ENCODE measurements around the gene RNF207. TPM values are rescaled to one million over a fixed set of nuclear protein-coding genes. Genes with fewer than 3 reads are reported as not detected.

Gene RNF207
- total RNA-seq, 1 donor from 2014 or later: 3.1 TPM

DNA sequence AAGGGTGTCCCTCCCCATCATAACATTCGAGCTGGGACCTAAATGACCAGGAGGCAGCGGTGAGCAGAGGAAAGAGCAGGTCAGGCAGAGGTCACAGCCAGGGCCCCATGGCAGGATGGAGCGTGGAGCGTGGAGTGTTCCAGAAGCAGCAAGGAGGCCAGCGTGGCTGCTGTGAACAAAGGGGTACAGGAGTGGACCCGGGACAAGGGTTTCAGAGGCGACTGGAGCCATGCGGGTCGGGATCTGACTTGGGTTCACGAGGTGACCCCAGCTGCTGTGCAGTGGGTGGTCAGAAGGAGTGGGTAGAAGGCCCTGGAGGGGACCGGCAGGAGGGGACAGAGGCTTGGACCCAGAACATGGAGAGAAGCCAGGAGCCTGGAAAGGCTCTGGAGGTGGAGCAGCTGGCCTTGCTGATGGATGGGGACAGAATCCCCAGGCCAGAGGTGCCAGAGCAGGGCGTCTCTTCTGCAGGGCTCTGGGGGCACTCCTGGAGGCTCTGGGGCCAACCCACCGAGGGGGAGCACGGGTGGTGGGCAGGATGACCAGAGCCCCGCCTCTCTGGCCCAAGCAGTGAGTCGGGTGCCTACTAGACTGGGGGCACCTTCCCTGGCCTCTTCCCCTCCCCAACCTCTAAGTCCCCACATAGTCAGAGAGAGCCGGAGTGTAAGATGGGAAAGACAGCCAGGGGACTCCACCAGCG lies 28.1 kb upstream of the RNF207 start:
- Histone ChIP-seq H3F3A (ENCODE audit: low read depth) (peaks cover 22% of the 10 kb centered on the region), H3K4me1 (peaks cover 21% of the 10 kb centered on the region), H3K9ac (no peak overlapping the region), H3K36me3 (no peaks in the 10 kb centered on the region), H3K27ac (no peak overlapping the region), H3K27me3 (peaks cover 81% of the 10 kb centered on the region), H3K9me3 (ENCODE audit: low read depth) (no peaks in the 10 kb centered on the region), H2AFZ (replicated peaks) (no peak overlapping the region), H4K20me1 (ENCODE audit: low read depth) (peaks cover 46% of the 10 kb centered on the region), H3K79me2 (ENCODE audit: low read depth) (no peaks in the 10 kb centered on the region), H3K4me3 (no peak overlapping the region), H3K4me2 (no peak overlapping the region)
- H3K27me3 Mint-ChIP-seq (ENCODE audit: insufficient read depth, low read depth): peaks cover 43% of the 10 kb centered on the region
- no peak for TF ChIP-seq EZH2 (IDR thresholded peaks at IDR 0.05)
- TF ChIP-seq EZH2phosphoT487 (IDR thresholded peaks at IDR 0.05): no peak
- no peak for DNase-seq (ENCODE audit: low spot score)
- no peaks in the 10 kb centered on the region for H3K36me3 Mint-ChIP-seq
- peaks cover 14% of the 10 kb centered on the region for H3K4me1 Mint-ChIP-seq
- H3K27ac Mint-ChIP-seq: no peak overlapping the region
- no peaks in the 10 kb centered on the region for H3K9me3 Mint-ChIP-seq
- H3K4me3 Mint-ChIP-seq: peak overlapping the region; percentile 67

DNA sequence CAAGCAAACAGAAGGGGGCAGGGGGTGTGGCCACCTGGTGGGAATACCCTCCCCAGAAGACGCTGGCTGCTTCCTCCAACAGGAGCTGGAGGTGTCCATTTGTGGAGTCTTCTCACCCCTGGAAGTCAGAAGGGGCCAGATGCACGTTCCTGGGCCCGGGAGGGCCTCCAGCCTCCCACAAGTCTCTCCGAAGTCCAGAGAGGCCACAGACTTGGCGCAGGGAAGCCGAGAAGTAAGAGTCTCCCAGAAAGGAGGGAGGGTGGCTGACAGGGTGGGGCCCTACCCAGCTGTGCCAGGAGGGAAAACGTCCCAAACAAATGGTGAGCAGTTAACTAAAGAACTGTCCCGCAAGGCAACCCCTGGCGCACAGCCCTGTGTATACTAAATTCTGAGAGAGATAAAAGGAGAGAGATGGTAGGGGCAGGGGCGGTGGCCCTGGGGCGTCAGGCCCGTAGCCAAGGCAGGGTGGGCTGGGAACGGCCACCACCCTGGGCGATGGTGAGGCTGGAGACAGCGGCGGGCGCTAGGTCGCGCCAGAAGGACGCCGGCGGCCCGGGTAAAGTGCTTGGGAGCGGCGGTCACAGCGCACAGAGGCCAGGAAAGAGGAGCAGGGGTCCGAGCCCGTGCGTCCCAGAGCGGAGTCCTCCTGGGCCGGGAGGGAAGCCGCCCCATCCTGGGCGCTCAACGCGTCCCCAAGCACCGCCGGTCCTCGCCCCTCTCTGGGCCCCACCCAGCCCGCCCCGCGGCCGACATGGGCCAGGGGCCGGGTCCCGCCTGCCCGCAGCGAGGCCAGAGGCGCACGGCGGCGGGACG lies 27.0 kb upstream of the RNF207 start:
- Mint-ChIP-seq H3K27ac (no peak overlapping the region), H3K27me3 (ENCODE audit: insufficient read depth, low read depth) (peaks cover 48% of the 10 kb centered on the region), H3K9me3 (no peaks in the 10 kb centered on the region), H3K36me3 (no peaks in the 10 kb centered on the region), H3K4me1 (peaks cover 14% of the 10 kb centered on the region), H3K4me3 (peak overlapping the region; percentile 71)
- Histone ChIP-seq H3K79me2 (ENCODE audit: low read depth) (no peaks in the 10 kb centered on the region), H3K4me2 (peak overlapping the region; percentile 73), H3K27ac (no peak overlapping the region), H3K4me1 (peaks cover 21% of the 10 kb centered on the region), H3K4me3 (peak overlapping the region; percentile 36), H3F3A (ENCODE audit: low read depth) (peaks cover 28% of the 10 kb centered on the region), H3K9me3 (ENCODE audit: low read depth) (no peaks in the 10 kb centered on the region), H4K20me1 (ENCODE audit: low read depth) (peaks cover 57% of the 10 kb centered on the region), H3K27me3 (peaks cover 84% of the 10 kb centered on the region), H2AFZ (replicated peaks) (no peak overlapping the region), H3K9ac (no peak overlapping the region), H3K36me3 (no peaks in the 10 kb centered on the region)
- DNase-seq (ENCODE audit: low spot score): peak; percentile 60
- TF ChIP-seq EZH2phosphoT487 (IDR thresholded peaks at IDR 0.05) (peak; percentile 88), EZH2 (IDR thresholded peaks at IDR 0.05) (peak; percentile 97)
- TF ChIP-seq, protein P1, sequence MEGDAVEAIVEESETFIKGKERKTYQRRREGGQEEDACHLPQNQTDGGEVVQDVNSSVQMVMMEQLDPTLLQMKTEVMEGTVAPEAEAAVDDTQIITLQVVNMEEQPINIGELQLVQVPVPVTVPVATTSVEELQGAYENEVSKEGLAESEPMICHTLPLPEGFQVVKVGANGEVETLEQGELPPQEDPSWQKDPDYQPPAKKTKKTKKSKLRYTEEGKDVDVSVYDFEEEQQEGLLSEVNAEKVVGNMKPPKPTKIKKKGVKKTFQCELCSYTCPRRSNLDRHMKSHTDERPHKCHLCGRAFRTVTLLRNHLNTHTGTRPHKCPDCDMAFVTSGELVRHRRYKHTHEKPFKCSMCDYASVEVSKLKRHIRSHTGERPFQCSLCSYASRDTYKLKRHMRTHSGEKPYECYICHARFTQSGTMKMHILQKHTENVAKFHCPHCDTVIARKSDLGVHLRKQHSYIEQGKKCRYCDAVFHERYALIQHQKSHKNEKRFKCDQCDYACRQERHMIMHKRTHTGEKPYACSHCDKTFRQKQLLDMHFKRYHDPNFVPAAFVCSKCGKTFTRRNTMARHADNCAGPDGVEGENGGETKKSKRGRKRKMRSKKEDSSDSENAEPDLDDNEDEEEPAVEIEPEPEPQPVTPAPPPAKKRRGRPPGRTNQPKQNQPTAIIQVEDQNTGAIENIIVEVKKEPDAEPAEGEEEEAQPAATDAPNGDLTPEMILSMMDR (IDR thresholded peaks at IDR 0.05): peak; percentile 16

DNA sequence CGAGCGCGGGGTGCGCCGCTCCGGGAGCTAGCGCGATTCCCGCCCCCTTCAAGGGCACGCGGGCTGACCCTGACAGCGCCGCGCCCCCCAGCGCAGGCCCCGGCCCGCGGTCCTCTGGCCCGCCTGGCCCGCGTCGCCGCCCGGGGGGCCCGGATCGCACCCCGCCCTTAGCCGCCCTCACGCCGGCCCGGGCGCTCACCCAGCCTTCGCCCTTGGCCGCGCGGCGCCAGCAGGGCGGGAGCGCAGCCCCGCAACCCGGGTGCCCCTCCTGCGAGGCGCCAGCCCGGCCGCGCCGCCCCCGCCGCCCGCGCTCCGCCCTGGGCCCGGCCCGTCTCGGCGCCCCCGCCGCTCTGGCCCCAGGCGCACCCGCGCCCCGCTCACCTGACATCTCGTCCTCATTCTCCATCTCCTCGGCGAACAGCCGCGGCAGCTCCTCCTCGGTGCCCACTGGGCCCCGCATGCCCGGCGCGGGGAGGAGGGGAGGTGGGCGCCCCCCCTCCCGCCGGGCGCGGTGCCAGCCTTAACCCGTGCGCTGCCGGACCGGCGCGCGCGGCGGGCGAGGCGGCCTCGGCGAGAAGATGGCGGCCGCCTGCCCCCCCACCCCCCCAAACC lies 26.2 kb upstream of the RNF207 start:
- H3K27me3 Mint-ChIP-seq (ENCODE audit: insufficient read depth, low read depth): peaks cover 48% of the 10 kb centered on the region

More for the DNA sequence above, 26.2 kb upstream of the RNF207 start:
- H3K4me1 Mint-ChIP-seq: peaks cover 14% of the 10 kb centered on the region
- DNase-seq (ENCODE audit: low spot score): peak; percentile 37
- peaks cover 1% of the 10 kb centered on the region for H3K36me3 Mint-ChIP-seq
- H3K27ac ChIP-seq: no peak overlapping the region
- H3K9me3 ChIP-seq (ENCODE audit: low read depth): no peaks in the 10 kb centered on the region
- H3K4me1 ChIP-seq: peaks cover 21% of the 10 kb centered on the region
- no peak overlapping the region for H3K4me3 Mint-ChIP-seq
- peaks cover 34% of the 10 kb centered on the region for H3F3A ChIP-seq (ENCODE audit: low read depth)
- H3K9ac ChIP-seq: no peak overlapping the region
- H3K79me2 ChIP-seq (ENCODE audit: low read depth): no peaks in the 10 kb centered on the region
- H3K36me3 ChIP-seq: no peaks in the 10 kb centered on the region
- TF ChIP-seq, protein P1 (IDR thresholded peaks at IDR 0.05): no peak
- TF ChIP-seq EZH2 (IDR thresholded peaks at IDR 0.05): peak; percentile 7
- H3K27me3 ChIP-seq: peaks cover 82% of the 10 kb centered on the region
- H3K4me3 ChIP-seq: peak overlapping the region; percentile 51
- no peak overlapping the region for H3K27ac Mint-ChIP-seq
- H3K4me2 ChIP-seq: peak overlapping the region; percentile 79
- no peak overlapping the region for H2AFZ ChIP-seq (replicated peaks)
- H3K9me3 Mint-ChIP-seq: no peaks in the 10 kb centered on the region
- H4K20me1 ChIP-seq (ENCODE audit: low read depth): peaks cover 64% of the 10 kb centered on the region
